H9 (cell line): Measurements from ENCODE around the gene DPP10. TPM values are rescaled to one million over a fixed set of nuclear protein-coding genes. Genes with fewer than 3 reads are reported as not detected.

Experiments
- DNase-seq: peaks from one replicate; pipeline ENCODE4 v3.0.0-alpha.2; 2017
- H2AFZ ChIP-seq: one replicate; pipeline ENCODE4 v1.6.1; 2013; ENCODE audit warnings: mild to moderate bottlenecking, low read length, control low read depth, moderate library complexity
- H2AK5ac ChIP-seq: 2 replicates; pipeline ENCODE4 v1.6.1; 2013; ENCODE audit warnings: low read length, control low read depth, mixed read lengths; ENCODE audit not compliant: insufficient read length
- H2BK120ac ChIP-seq: one replicate; pipeline ENCODE4 v1.6.1; 2013; ENCODE audit warnings: low read depth, mild to moderate bottlenecking, low read length, control low read depth, inconsistent platforms; ENCODE audit not compliant: poor library complexity, severe bottlenecking
- H2BK12ac ChIP-seq: 2 replicates; pipeline ENCODE4 v1.6.1; 2013; ENCODE audit warnings: low read length, control low read depth, mixed read lengths, low read depth; ENCODE audit not compliant: insufficient read length
- H2BK15ac ChIP-seq: 2 replicates; pipeline ENCODE4 v1.6.1; 2013; ENCODE audit warnings: low read depth, low read length, control low read depth
- H2BK20ac ChIP-seq: one replicate; pipeline ENCODE4 v1.6.1; 2013; ENCODE audit warnings: low read depth, mild to moderate bottlenecking, low read length, control low read depth, inconsistent platforms; ENCODE audit not compliant: poor library complexity, severe bottlenecking
- H2BK5ac ChIP-seq: 2 replicates; pipeline ENCODE4 v1.6.1; 2013; ENCODE audit warnings: low read length, control low read depth, mixed read lengths; ENCODE audit not compliant: insufficient read length
- H3K14ac ChIP-seq: 2 replicates; pipeline ENCODE4 v1.6.1; 2013; ENCODE audit warnings: low read length, control low read depth; ENCODE audit not compliant: insufficient read depth
- H3K18ac ChIP-seq: 2 replicates; pipeline ENCODE4 v1.6.1; 2013; ENCODE audit warnings: low read depth, mild to moderate bottlenecking, mixed read lengths, low read length, control low read depth; ENCODE audit not compliant: insufficient read length
- H3K23ac ChIP-seq: 2 replicates; pipeline ENCODE4 v1.6.1; 2013; ENCODE audit warnings: low read length, control low read depth, mixed read lengths, low read depth; ENCODE audit not compliant: insufficient read length
- H3K23me2 ChIP-seq: 2 replicates; pipeline ENCODE4 v1.6.1; 2013; ENCODE audit warnings: low read depth, mild to moderate bottlenecking, mixed read lengths, low read length, control low read depth; ENCODE audit not compliant: insufficient read length, poor library complexity, severe bottlenecking
- H3K27ac ChIP-seq: 2 replicates; pipeline ENCODE4 v1.5.1; 2013; ENCODE audit warnings: low read length, control low read depth, mixed read lengths, low read depth; ENCODE audit not compliant: insufficient read length
- H3K27me3 ChIP-seq: 2 replicates; pipeline ENCODE4 v1.6.1; 2013; ENCODE audit warnings: low read length, control low read depth, inconsistent platforms; ENCODE audit not compliant: insufficient read depth
- H3K4ac ChIP-seq: 2 replicates; pipeline ENCODE4 v1.6.1; 2013; ENCODE audit warnings: low read depth, mild to moderate bottlenecking, control low read depth, inconsistent platforms, low read length, moderate library complexity
- H3K4me1 ChIP-seq: 2 replicates; pipeline ENCODE4 v1.6.1; 2013; ENCODE audit warnings: low read length, control low read depth, inconsistent platforms; ENCODE audit not compliant: insufficient read depth
- H3K4me2 ChIP-seq: 2 replicates; pipeline ENCODE4 v1.6.1; 2013; ENCODE audit warnings: low read length, control low read depth, mixed read lengths; ENCODE audit not compliant: insufficient read length, insufficient read depth
- H3K56ac ChIP-seq: 2 replicates; pipeline ENCODE4 v1.6.1; 2013; ENCODE audit warnings: low read depth, mild to moderate bottlenecking, mixed read lengths, low read length, control low read depth; ENCODE audit not compliant: insufficient read length
- H3K79me1 ChIP-seq: 2 replicates; pipeline ENCODE4 v1.6.1; 2013; ENCODE audit warnings: low read depth, mild to moderate bottlenecking, moderate library complexity, low read length, control low read depth, inconsistent platforms; ENCODE audit not compliant: insufficient read depth, poor library complexity, severe bottlenecking
- H3K79me2 ChIP-seq: 2 replicates; pipeline ENCODE4 v1.6.1; 2013; ENCODE audit warnings: low read length, control low read depth, inconsistent platforms; ENCODE audit not compliant: insufficient read depth
- H3K9ac ChIP-seq: 2 replicates; pipeline ENCODE4 v1.6.1; 2013; ENCODE audit warnings: low read length, control low read depth, mixed read lengths; ENCODE audit not compliant: insufficient read length; ENCODE audit errors: extremely low read depth
- H3K9me3 ChIP-seq: one replicate; pipeline ENCODE4 v1.6.1; 2013; ENCODE audit warnings: low read depth, low read length, inconsistent platforms; ENCODE audit not compliant: control insufficient read depth
- H3T11ph ChIP-seq: one replicate; pipeline ENCODE4 v1.6.1; 2013; ENCODE audit warnings: mild to moderate bottlenecking, low read length, control low read depth, inconsistent platforms
- H4K20me1 ChIP-seq: one replicate; pipeline ENCODE4 v1.6.1; 2013; ENCODE audit not compliant: control insufficient read depth, insufficient read length, insufficient read depth
- H4K5ac ChIP-seq: 2 replicates; pipeline ENCODE4 v1.6.1; 2013; ENCODE audit warnings: low read depth, mild to moderate bottlenecking, mixed read lengths, low read length, control low read depth; ENCODE audit not compliant: insufficient read length
- H4K8ac ChIP-seq: replicated peaks from 2 replicates; pipeline ENCODE4 v1.6.1; 2013; ENCODE audit warnings: low read length, control low read depth, mixed read lengths, low read depth; ENCODE audit not compliant: insufficient read length
- H4K91ac ChIP-seq: 2 replicates; pipeline ENCODE4 v1.6.1; 2013; ENCODE audit warnings: low read depth, mild to moderate bottlenecking, moderate library complexity, mixed read lengths, low read length, control low read depth; ENCODE audit not compliant: insufficient read length
- H3K27ac Mint-ChIP-seq, 3 experiments: 2 replicates in 2 of 3; 3 replicates in 1 of 3; pipeline ENCODE4 v1.8.0; 2020 to 2021; ENCODE audit warnings: mixed read lengths in 3 of 3, mild to moderate bottlenecking in 1 of 3, moderate library complexity in 1 of 3
- H3K27me3 Mint-ChIP-seq: 2 replicates; pipeline ENCODE4 v1.8.0; 2021; ENCODE audit warnings: low read depth, mild to moderate bottlenecking, moderate library complexity, mixed read lengths
- H3K36me3 Mint-ChIP-seq, 3 experiments: 2 replicates in 2 of 3; 3 replicates in 1 of 3; pipeline ENCODE4 v1.8.0; 2020 to 2021; ENCODE audit warnings: low read depth in 3 of 3, mixed read lengths in 3 of 3; ENCODE audit not compliant: insufficient read depth in 1 of 3
- H3K4me1 Mint-ChIP-seq, 2 experiments: 2 replicates each; pipeline ENCODE4 v1.8.0; 2020; ENCODE audit warnings: mixed read lengths in 2 of 2
- H3K4me3 Mint-ChIP-seq, 2 experiments: 2 replicates in 1 of 2; 3 replicates in 1 of 2; pipeline ENCODE4 v1.8.0; 2020 to 2021; ENCODE audit warnings: mild to moderate bottlenecking in 2 of 2, mixed read lengths in 2 of 2, moderate library complexity in 1 of 2
- H3K9me3 Mint-ChIP-seq, 2 experiments: 2 replicates in 1 of 2; 3 replicates in 1 of 2; pipeline ENCODE4 v1.8.0; 2020; ENCODE audit warnings: mild to moderate bottlenecking in 2 of 2, mixed read lengths in 2 of 2, moderate library complexity in 1 of 2
- CTCF ChIP-seq: fragments of 200-600 bp; sonication (generic); conservative IDR thresholded peaks from 3 replicates; pipeline ENCODE4 v1.8.0; 2021; ENCODE audit warnings: antibody characterized with exemption, mild to moderate bottlenecking
- WGBS: extraction: QIAGEN DNeasy Blood & Tissue Kit; methylation state at CpG from one replicate; pipeline ENCODE4 v1.1.7; 2013; ENCODE audit warnings: missing lambda C conversion rate, low lambda C conversion rate, mixed read lengths; ENCODE audit not compliant: insufficient read length; ENCODE audit errors: extremely low coverage; 5-methylcytosine and 5-hydroxymethylcytosine counted together
- total RNA-seq: library from RNA; stranded (reverse); gene quantifications from 2 replicates; pipeline ENCODE4 v1.2.1, GENCODE V29; 2021

The DPP10 gene
- total RNA-seq, 1 experiment from 2014 or later = 11.3 TPM

GRCh38 chr2:115305712-115306111 is 863.3 kb downstream of the DPP10 start:
- Histone ChIP-seq H3K14ac (no peak overlapping the region), H3K56ac (no peak overlapping the region), H3K27me3 (no peaks in the 10 kb centered on the region), H2AK5ac (no peak overlapping the region), H4K8ac (no peak overlapping the region), H2BK15ac (no peak overlapping the region), H4K20me1 (no peaks in the 10 kb centered on the region), H2BK5ac (no peak overlapping the region), H3K23ac (no peak overlapping the region), H3K9me3 (no peaks in the 10 kb centered on the region), H2BK12ac (no peak overlapping the region), H4K91ac (no peak overlapping the region), H3K4me2 (no peak overlapping the region), H2BK120ac (no peak overlapping the region), H3K4me1 (no peaks in the 10 kb centered on the region), H3K9ac (no peak overlapping the region), H2BK20ac (no peak overlapping the region), H3K79me2 (no peaks in the 10 kb centered on the region), H2AFZ (no peak overlapping the region), H3K18ac (no peak overlapping the region), H3K23me2 (no peaks in the 10 kb centered on the region), H3K27ac (no peak overlapping the region), H3K79me1 (no peaks in the 10 kb centered on the region), H3T11ph (no peak overlapping the region), H4K5ac (no peak overlapping the region), H3K4ac (no peak overlapping the region)
- WGBS = no CpG with 5 or more reads among the region's 1 CpG
- no peak overlapping the region for H3K4me3 Mint-ChIP-seq
- no peaks in the 10 kb centered on the region for H3K27me3 Mint-ChIP-seq
- DNase-seq = no peak
- H3K4me1 Mint-ChIP-seq = peaks cover 2 to 4% of the 10 kb centered on the region in 2 experiments; a peak in 1 of 4 replicates
- H3K27ac Mint-ChIP-seq = no peak overlapping the region
- peaks cover 0 to 5% (median 2%) of the 10 kb centered on the region in 3 experiments; a peak in 2 of 7 replicates for H3K36me3 Mint-ChIP-seq
- TF ChIP-seq CTCF = no peak
- H3K9me3 Mint-ChIP-seq = no peaks in the 10 kb centered on the region
